DMS114 treated with DMSO at 0.1 percent for 48 hours (cell line): ENCODE data around the gene HK1.

Experiments
- DNase-seq: peaks from one replicate; lab custom pipeline; 2025; ENCODE audit not compliant: unreplicated experiment; lab: John Stamatoyannopoulos, UW

The HK1 gene

DNA sequence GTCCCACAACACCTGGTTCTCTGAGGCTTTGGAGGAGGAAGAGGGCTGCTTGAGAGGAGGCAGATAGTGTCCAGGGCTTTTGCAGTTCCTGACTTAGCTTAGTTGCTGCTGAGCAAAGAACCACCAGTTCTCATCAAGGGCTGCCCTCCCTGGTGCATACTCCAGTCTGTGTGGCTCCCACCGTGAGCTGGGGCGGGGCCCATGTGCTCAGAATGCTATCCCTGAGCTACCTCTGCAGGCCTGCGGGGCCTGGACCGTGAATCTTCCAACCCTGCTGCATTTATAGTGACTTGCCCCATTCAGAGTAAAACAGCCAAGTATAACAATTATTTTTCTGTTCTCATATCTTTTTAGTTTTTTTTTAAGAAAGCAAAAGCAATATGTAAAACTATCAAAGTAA lies 89.2 kb downstream of the HK1 start:
- no peak for DNase-seq

DNA sequence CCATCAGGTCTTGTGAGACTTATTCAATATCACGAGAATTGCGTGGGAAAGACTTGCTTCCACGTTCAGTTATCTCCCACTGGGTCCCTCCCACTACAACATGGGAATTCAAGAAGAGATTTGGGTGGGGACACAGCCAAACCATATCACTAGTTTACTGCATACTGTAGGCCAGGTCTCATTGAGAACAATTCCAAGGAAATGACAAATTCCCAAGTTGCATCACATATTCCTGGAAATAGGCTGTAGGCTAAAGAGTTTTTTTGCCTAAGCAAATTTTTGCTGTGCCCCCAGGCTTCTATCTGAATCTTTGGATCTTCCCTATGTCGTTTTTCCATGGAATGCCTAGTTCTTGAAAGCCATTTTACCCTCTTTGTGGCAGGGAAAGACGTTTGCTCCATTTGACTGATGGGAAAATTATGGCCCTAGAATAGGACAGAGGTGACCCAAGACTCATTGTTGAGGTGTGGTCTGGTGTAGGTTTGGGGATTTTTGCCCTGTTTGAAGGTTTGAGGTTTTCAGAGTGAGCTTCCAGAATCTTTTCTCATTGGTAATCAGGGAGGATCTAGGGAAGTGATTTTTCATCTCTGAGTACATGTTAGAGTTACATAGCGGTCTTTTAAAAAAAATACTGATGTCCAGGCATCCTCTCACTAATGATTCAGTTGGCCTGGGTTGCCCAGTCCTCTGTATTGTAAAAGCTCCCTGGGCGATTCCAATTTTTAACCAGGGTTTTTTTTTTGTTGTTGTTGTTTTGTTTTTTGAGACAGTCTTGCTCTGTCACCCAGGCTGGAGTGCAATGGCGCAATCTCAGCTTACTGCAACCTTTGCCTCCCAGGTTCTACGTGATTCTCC lies 94.1 kb downstream of the HK1 start:
- no peak for DNase-seq

DNA sequence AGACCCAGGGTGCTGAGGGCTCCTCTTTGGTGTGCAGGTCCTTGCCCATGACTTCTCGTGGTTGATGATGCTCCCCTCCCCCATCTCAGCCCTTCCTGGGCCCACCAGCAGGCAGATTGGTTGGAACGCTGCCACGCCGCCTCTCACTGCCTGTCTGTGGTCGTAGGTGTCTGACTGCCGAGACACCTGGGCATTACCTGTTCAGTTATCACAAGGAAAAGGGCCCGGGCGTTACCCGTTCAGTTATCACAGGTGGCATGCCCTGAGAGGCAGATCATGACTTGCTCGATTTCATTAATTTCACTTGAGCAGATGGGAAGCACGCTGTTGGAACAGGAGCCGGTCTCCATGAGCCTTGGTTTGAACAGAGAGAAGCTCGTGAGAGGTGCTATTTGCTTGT lies 95.9 kb downstream of the HK1 start:
- DNase-seq, result no peak

DNA sequence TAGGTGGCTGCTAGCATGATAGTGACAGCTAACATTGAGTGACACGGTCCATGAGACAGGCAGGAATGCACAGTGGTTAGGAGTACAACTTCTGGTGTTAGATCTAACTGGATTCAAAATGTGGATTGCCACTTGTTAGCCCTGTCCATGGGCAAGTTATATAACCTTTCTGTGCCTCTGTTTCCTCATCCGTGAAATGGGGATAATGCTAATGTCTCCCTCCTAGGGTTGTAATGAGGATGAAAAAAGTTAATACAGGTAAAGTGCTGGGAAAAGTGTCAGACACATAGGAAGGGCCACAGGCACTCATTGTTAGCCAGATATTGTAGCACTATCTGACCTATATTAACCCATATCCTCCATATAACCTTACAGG lies 96.6 kb downstream of the HK1 start:
- no peak for DNase-seq

DNA sequence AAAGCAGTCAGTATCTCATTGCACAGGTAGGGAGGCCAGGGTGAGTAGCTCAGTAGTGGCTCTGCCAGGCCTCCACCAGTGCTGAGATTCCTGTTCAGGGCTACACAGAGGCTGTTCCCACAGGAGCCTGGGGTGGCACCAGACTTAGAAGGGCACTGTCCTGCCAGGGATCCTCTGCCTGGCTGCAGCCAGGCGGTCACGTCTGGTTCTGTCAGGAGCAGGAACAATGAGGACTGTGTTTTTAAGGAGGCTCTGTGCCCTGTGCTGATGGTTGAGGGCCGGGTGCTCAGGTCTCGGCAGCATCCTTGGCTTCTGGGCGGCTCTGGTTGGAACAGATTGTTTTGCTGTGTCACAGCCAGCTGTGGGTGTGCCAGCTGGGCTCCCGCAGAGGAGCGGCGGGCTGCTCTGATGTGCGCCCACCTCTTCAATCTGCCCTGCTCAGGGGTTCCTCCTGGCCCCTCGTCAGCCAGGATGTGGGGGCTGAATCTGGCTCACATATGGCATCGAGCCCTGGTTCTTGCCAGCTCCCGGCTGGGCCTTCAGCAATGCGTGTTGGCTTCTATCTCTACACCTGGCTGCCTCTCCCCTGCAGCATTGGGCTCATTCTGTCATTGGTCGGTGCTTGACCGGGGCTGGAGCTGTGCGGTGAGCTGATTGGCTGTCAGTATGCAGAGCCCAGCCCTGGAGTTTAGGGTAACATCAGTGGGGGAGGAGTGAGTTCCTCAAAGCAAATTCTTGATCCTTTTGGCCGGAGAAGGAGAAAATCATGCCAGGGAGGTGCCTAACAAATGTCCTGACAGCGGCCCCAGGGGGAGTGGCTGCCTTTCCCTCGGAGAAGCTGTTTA lies 97.2 kb downstream of the HK1 start:
- no peak for DNase-seq

DNA sequence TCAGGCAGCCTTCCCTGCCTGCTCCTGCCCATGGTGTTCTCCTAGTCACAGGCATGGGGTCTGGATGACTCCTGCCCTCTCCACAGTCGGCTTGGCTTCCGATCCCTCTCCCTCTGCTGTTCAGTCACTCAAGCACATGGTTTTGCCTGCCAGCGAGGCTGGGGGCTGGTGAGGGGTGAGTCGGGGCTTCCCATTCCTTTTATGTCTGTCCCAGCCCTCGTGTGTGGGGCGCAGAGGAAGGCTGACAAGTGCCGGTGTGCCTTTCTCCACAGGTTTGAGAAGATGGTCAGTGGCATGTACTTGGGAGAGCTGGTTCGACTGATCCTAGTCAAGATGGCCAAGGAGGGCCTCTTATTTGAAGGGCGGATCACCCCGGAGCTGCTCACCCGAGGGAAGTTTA lies 98.4 kb downstream of the HK1 start:
- DNase-seq, result no peak

DNA sequence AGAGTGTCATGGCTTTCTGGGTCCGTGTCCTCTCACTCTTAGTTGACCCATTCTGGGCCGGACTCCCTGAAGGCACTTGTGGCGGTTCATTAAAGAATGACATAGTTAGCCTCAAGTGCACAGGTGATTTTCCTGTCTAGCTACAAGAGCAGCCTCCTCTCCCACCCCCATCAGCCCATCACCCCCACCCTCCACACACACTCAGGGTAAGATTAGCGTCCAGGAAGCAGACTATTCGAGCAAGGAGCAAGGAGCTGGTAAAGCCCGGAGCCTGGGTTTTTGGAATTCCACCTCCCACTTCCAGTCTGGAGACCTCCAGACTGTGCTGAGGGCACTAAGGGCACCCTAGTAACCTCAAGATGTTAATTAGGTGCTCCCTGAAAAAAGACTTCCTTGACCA lies 98.9 kb downstream of the HK1 start:
- no peak for DNase-seq

DNA sequence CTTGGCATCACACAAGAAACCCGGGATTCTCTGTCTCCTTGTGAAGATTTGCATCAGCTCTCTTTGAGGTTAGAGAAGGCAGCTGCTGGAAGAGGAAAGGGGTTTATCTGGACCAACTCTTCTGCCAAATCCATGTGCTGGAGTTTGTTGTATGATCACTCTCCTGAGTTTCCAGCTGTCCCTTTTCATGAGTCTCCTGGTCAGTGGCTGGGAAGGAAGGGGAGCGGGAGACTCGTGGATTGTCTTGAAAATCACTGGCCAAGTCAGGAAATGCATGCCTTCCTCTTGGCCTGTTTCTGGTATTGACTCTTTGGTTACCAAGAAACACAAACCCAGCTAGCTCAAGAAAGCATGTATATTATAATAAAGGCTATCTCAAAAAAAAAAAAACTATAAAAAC lies 99.6 kb downstream of the HK1 start:
- DNase-seq, result no peak

DNA sequence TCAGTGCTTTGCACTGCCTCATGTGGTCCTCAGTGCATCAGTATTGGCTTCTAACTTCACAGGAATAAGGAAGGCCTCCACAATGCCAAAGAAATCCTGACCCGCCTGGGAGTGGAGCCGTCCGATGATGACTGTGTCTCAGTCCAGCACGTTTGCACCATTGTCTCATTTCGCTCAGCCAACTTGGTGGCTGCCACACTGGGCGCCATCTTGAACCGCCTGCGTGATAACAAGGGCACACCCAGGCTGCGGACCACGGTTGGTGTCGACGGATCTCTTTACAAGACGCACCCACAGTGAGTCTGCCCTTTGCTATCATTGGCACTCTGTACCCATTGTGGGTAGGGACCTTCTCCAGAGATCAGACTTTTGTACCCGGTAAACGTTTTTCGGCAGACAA lies 101.5 kb downstream of the HK1 start:
- no peak for DNase-seq

DNA sequence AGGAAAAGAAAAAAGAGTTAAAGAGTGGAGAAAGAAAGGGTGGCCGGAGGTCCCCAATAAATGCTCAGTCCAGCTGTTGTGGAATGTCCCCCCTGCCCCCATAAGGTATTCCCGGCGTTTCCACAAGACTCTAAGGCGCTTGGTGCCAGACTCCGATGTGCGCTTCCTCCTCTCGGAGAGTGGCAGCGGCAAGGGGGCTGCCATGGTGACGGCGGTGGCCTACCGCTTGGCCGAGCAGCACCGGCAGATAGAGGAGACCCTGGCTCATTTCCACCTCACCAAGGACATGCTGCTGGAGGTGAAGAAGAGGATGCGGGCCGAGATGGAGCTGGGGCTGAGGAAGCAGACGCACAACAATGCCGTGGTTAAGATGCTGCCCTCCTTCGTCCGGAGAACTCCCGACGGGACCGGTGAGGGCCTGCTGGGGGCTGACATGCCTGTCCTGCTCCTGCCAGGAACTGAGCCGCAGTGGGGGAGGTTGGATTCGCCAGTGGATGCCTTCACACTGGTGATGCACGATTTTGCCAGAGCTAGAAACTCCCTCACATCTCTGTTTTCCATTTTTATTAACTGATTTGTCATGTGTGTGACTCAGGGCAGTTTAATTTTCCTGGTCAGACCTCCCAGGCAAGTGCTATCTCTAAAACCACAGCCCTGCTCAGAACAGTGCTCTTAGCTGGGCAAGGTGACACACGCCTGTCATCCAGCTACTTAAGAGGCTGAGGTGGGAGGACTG lies 104.3 kb downstream of the HK1 start:
- no peak for DNase-seq

DNA sequence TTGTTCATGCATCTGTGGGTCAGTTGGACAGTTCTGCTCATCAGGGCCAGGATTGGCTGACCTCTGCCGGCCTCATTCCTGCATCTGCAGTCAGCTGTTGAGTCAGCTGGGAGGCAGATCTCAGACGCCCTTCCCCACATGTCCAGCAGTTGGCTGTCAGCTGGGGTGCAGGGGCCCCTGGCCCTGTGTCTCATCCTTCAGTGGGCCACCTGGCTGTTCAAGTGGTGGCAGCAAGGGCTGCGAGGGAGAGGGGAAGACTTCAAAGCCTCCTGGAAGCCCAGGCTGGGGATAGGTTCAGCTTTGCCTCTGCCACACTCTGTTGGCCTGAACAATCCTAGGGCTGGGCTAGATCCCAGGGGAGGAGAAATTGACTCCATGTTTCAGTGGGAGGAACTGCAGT lies 105.3 kb downstream of the HK1 start:
- no peak for DNase-seq

DNA sequence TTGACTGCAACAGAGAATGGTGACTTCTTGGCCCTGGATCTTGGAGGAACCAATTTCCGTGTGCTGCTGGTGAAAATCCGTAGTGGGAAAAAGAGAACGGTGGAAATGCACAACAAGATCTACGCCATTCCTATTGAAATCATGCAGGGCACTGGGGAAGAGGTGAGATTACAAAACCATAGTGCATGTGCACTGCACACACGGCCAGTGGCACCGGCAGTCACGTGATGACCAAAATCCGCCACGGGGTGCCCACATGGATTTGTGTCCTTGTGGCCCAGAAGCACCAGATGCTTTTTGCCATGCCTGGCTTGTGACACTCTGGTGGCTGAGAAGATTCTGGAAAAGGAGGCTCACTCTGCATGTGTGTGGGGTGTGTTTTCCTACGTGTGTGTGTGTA lies 106.0 kb downstream of the HK1 start:
- no peak for DNase-seq

DNA sequence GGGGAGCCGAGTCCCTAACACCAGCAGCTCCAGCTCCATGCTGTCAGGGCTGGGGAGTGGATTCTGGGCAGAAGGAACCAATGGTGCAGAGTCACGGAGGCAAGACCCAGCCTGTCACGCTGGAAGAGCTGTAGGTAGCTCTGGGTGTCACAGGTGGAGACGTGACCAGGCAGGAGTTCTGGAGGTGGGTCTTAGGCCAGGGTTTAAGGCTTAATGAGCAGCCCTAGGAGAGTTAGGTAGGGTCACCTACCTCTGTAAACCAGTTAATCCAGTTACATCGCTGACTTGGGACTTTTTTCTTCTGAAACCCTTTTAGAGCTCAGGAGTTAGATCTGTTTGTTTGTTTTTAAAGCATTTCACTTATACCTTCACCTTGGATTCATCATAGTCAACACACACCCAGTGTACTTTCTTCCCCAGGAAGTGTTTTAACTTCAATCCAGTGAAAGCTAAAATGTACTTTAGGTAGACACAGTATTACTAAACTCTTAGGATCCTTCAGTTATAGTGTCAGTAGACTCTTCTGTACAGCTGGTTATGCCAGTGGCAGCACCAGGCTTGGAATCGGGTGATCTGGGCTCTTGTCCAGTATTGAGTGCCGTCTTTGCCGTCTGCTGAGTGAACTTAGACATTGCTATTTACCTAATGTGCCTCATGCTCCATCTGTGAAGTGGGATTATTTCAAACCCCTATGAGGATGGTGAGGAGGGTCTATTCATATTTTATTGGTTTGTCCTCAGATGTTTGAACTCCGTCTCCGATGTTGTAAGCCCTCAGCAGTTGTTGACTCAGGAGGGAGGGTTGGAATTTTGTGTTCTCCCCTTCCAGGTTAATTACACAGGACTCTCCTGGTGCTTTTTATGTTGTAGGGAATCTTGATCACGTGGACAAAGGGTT lies 107.4 kb downstream of the HK1 start:
- no peak for DNase-seq

DNA sequence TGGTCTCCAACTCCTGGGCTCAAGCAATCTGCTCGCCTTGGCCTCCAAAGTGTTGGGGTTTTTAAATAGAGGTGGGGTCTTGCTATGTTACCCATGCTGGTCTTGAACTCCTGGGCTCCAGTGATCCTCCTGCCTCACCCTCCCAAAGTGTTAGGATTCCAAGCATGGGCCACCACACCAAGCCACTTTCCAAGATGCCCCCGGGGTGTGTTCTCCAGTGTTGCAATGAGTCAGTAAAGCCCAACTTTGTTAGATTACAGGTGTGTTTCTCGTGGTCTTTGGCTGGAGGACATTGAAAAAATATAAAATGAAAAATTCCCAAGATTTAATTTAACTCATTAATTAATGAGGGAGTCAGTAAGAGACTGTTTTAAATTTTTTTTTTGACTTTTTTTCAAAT lies 109.2 kb downstream of the HK1 start:
- DNase-seq, result no peak

DNA sequence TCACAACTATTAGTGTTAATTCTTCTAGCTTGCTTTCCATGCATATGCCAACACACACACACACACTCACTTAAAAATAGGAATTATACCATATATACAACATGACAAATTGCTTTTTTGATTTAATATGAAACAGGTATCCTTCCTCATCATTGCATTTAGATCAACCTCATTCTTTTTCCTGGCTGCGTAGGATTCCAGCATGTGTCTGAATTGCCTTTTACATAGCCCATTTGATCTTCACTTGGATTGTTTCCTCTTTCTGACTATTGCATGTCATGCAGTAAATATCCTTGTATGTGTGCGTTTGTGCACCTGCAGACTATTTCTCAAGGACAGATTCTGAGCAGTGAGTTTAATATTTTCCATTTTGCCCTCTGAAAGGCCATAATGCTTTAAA lies 110.2 kb downstream of the HK1 start:
- DNase-seq, result no peak

DNA sequence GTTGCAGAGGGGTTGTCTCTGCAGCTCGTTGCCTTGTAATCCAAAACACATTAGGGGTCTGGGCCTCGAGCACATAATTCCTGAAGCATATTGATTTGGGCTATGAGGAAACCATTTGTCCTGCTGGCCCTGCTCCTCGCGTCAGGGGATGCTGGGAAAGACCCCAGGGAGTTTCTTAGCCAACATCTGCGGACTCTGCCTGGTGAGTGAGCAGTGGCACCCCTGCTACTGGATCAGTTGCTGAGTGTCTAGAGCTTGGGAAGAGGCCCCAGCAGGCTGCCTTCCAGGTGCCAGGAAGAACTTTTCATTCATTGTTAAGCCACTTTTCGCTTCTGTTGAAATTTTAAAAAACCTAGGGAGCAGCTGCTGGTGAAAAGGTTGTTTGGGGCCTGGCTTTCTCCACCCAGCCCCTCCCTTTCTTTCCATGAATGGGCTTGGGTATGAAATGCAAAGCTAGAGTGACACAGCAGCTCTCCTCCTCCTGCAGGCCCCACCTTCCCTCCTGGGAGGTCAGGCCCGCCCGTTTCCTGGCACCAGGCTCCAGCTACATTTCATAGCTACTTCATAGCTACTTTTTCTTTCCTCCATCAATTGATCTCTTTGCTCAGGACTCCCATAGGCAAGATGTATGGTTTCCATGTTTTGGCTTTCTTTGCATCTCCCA lies 111.7 kb downstream of the HK1 start:
- DNase-seq, result no peak

DNA sequence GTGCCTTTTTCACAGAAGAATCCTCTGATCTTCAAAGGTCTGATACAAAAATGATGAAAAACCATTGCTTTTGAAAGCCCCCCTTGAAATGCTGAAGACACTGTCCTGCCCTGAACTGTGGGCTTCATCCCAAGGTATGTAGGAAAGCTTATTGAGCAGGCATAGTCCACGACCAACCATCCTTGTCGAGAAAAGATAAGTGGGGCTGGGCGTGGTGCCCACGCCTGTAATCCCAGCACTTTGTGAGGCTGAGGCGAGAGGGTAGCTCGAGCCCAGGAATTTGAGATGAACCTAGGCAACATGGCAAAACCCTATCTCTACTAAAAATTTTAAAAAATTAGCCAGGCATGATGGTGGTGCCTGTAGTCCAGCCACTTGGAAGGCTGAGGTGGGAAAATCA lies 112.9 kb downstream of the HK1 start:
- no peak for DNase-seq

DNA sequence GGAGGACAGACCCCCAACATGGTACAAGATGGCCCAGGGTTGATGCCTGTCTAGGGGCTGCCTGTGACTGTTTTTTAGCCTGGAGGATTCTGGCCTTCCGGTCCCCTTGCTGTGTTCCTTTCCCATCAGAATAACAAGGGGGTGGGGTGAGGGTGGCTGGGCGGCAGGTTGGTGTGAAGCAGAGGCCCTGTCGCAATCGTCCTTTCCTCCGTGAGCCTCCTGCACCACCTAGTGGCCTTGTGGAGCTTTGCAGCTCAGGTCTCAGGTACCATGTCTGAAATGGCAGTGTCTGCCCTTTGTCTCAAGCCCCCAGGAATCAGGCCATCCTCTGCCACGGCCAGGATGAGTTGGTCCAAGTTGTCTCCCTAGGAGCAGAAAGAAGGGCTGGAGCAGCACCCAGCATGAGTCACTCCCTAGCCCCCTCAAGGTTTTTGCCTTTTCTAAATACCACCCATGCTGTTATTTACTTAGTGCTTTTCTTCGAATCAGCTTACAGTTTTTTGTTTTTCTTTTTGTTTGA lies 114.2 kb downstream of the HK1 start:
- DNase-seq, result peak; percentile 62

DNA sequence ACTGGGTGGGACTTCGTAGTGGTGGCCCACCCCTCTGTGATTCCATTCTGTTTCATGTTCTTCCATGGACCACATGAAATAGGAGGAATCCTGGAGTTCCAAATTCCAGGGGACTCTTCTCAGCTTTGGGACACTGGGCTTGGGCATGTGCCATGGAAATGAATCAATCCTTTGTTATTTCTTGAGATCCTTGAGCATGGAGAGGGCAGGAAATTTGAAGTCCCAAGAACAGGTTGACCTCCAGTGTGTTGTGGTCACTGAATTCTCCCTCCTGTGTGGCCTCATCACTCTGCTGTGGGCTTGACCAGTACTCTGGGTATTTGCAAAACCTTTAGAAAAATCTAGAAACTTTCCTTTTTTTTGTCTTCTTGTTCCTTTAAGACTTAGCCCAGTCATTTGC lies 115.7 kb downstream of the HK1 start:
- no peak for DNase-seq

DNA sequence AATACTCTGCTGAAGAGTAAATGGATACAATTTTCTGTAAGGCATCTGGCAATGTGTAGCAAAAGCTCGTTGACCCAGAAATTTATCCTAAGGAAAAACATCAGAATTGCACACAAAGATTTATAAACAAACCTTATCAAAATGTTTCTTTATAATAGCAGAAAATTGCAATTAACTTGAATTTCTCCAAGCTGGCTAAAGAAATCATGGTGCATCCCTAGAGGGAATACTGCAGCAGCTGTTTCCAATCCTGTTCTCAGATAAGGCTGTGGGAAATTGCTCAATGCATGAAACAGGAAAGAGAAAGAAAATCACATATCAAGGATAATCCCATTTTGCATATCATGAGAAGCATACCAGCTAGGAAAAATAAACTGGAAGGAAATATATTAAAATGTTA lies 119.7 kb downstream of the HK1 start:
- no peak for DNase-seq
